H9 (cell line): Measurements from ENCODE around the gene LETMD1. TPM values are rescaled to one million over a fixed set of nuclear protein-coding genes. Genes with fewer than 3 reads are reported as not detected.

ENCODE experiments used
- DNase-seq: peaks from one replicate; pipeline ENCODE4 v3.0.0-alpha.2; 2017
- H2AFZ ChIP-seq: one replicate; pipeline ENCODE4 v1.6.1; 2013; ENCODE audit warnings: mild to moderate bottlenecking, low read length, control low read depth, moderate library complexity
- H2AK5ac ChIP-seq: 2 replicates; pipeline ENCODE4 v1.6.1; 2013; ENCODE audit warnings: low read length, control low read depth, mixed read lengths; ENCODE audit not compliant: insufficient read length
- H2BK120ac ChIP-seq: one replicate; pipeline ENCODE4 v1.6.1; 2013; ENCODE audit warnings: low read depth, mild to moderate bottlenecking, low read length, control low read depth, inconsistent platforms; ENCODE audit not compliant: poor library complexity, severe bottlenecking
- H2BK12ac ChIP-seq: 2 replicates; pipeline ENCODE4 v1.6.1; 2013; ENCODE audit warnings: low read length, control low read depth, mixed read lengths, low read depth; ENCODE audit not compliant: insufficient read length
- H2BK15ac ChIP-seq: 2 replicates; pipeline ENCODE4 v1.6.1; 2013; ENCODE audit warnings: low read depth, low read length, control low read depth
- H2BK20ac ChIP-seq: one replicate; pipeline ENCODE4 v1.6.1; 2013; ENCODE audit warnings: low read depth, mild to moderate bottlenecking, low read length, control low read depth, inconsistent platforms; ENCODE audit not compliant: poor library complexity, severe bottlenecking
- H2BK5ac ChIP-seq: 2 replicates; pipeline ENCODE4 v1.6.1; 2013; ENCODE audit warnings: low read length, control low read depth, mixed read lengths; ENCODE audit not compliant: insufficient read length
- H3K14ac ChIP-seq: 2 replicates; pipeline ENCODE4 v1.6.1; 2013; ENCODE audit warnings: low read length, control low read depth; ENCODE audit not compliant: insufficient read depth
- H3K18ac ChIP-seq: 2 replicates; pipeline ENCODE4 v1.6.1; 2013; ENCODE audit warnings: low read depth, mild to moderate bottlenecking, mixed read lengths, low read length, control low read depth; ENCODE audit not compliant: insufficient read length
- H3K23ac ChIP-seq: 2 replicates; pipeline ENCODE4 v1.6.1; 2013; ENCODE audit warnings: low read length, control low read depth, mixed read lengths, low read depth; ENCODE audit not compliant: insufficient read length
- H3K23me2 ChIP-seq: 2 replicates; pipeline ENCODE4 v1.6.1; 2013; ENCODE audit warnings: low read depth, mild to moderate bottlenecking, mixed read lengths, low read length, control low read depth; ENCODE audit not compliant: insufficient read length, poor library complexity, severe bottlenecking
- H3K27ac ChIP-seq: 2 replicates; pipeline ENCODE4 v1.5.1; 2013; ENCODE audit warnings: low read length, control low read depth, mixed read lengths, low read depth; ENCODE audit not compliant: insufficient read length
- H3K27me3 ChIP-seq: 2 replicates; pipeline ENCODE4 v1.6.1; 2013; ENCODE audit warnings: low read length, control low read depth, inconsistent platforms; ENCODE audit not compliant: insufficient read depth
- H3K4ac ChIP-seq: 2 replicates; pipeline ENCODE4 v1.6.1; 2013; ENCODE audit warnings: low read depth, mild to moderate bottlenecking, control low read depth, inconsistent platforms, low read length, moderate library complexity
- H3K4me1 ChIP-seq: 2 replicates; pipeline ENCODE4 v1.6.1; 2013; ENCODE audit warnings: low read length, control low read depth, inconsistent platforms; ENCODE audit not compliant: insufficient read depth
- H3K4me2 ChIP-seq: 2 replicates; pipeline ENCODE4 v1.6.1; 2013; ENCODE audit warnings: low read length, control low read depth, mixed read lengths; ENCODE audit not compliant: insufficient read length, insufficient read depth
- H3K56ac ChIP-seq: 2 replicates; pipeline ENCODE4 v1.6.1; 2013; ENCODE audit warnings: low read depth, mild to moderate bottlenecking, mixed read lengths, low read length, control low read depth; ENCODE audit not compliant: insufficient read length
- H3K79me1 ChIP-seq: 2 replicates; pipeline ENCODE4 v1.6.1; 2013; ENCODE audit warnings: low read depth, mild to moderate bottlenecking, moderate library complexity, low read length, control low read depth, inconsistent platforms; ENCODE audit not compliant: insufficient read depth, poor library complexity, severe bottlenecking
- H3K79me2 ChIP-seq: 2 replicates; pipeline ENCODE4 v1.6.1; 2013; ENCODE audit warnings: low read length, control low read depth, inconsistent platforms; ENCODE audit not compliant: insufficient read depth
- H3K9ac ChIP-seq: 2 replicates; pipeline ENCODE4 v1.6.1; 2013; ENCODE audit warnings: low read length, control low read depth, mixed read lengths; ENCODE audit not compliant: insufficient read length; ENCODE audit errors: extremely low read depth
- H3K9me3 ChIP-seq: one replicate; pipeline ENCODE4 v1.6.1; 2013; ENCODE audit warnings: low read depth, low read length, inconsistent platforms; ENCODE audit not compliant: control insufficient read depth
- H3T11ph ChIP-seq: one replicate; pipeline ENCODE4 v1.6.1; 2013; ENCODE audit warnings: mild to moderate bottlenecking, low read length, control low read depth, inconsistent platforms
- H4K20me1 ChIP-seq: one replicate; pipeline ENCODE4 v1.6.1; 2013; ENCODE audit not compliant: control insufficient read depth, insufficient read length, insufficient read depth
- H4K5ac ChIP-seq: 2 replicates; pipeline ENCODE4 v1.6.1; 2013; ENCODE audit warnings: low read depth, mild to moderate bottlenecking, mixed read lengths, low read length, control low read depth; ENCODE audit not compliant: insufficient read length
- H4K8ac ChIP-seq: replicated peaks from 2 replicates; pipeline ENCODE4 v1.6.1; 2013; ENCODE audit warnings: low read length, control low read depth, mixed read lengths, low read depth; ENCODE audit not compliant: insufficient read length
- H4K91ac ChIP-seq: 2 replicates; pipeline ENCODE4 v1.6.1; 2013; ENCODE audit warnings: low read depth, mild to moderate bottlenecking, moderate library complexity, mixed read lengths, low read length, control low read depth; ENCODE audit not compliant: insufficient read length
- H3K27ac Mint-ChIP-seq, 3 experiments: 2 replicates in 2 of 3; 3 replicates in 1 of 3; pipeline ENCODE4 v1.8.0; 2020 to 2021; ENCODE audit warnings: mixed read lengths in 3 of 3, mild to moderate bottlenecking in 1 of 3, moderate library complexity in 1 of 3
- H3K27me3 Mint-ChIP-seq: 2 replicates; pipeline ENCODE4 v1.8.0; 2021; ENCODE audit warnings: low read depth, mild to moderate bottlenecking, moderate library complexity, mixed read lengths
- H3K36me3 Mint-ChIP-seq, 3 experiments: 2 replicates in 2 of 3; 3 replicates in 1 of 3; pipeline ENCODE4 v1.8.0; 2020 to 2021; ENCODE audit warnings: low read depth in 3 of 3, mixed read lengths in 3 of 3; ENCODE audit not compliant: insufficient read depth in 1 of 3
- H3K4me1 Mint-ChIP-seq, 2 experiments: 2 replicates each; pipeline ENCODE4 v1.8.0; 2020; ENCODE audit warnings: mixed read lengths in 2 of 2
- H3K4me3 Mint-ChIP-seq, 2 experiments: 2 replicates in 1 of 2; 3 replicates in 1 of 2; pipeline ENCODE4 v1.8.0; 2020 to 2021; ENCODE audit warnings: mild to moderate bottlenecking in 2 of 2, mixed read lengths in 2 of 2, moderate library complexity in 1 of 2
- H3K9me3 Mint-ChIP-seq, 2 experiments: 2 replicates in 1 of 2; 3 replicates in 1 of 2; pipeline ENCODE4 v1.8.0; 2020; ENCODE audit warnings: mild to moderate bottlenecking in 2 of 2, mixed read lengths in 2 of 2, moderate library complexity in 1 of 2
- CTCF ChIP-seq: fragments of 200-600 bp; sonication (generic); conservative IDR thresholded peaks from 3 replicates; pipeline ENCODE4 v1.8.0; 2021; ENCODE audit warnings: antibody characterized with exemption, mild to moderate bottlenecking
- WGBS: extraction: QIAGEN DNeasy Blood & Tissue Kit; methylation state at CpG from one replicate; pipeline ENCODE4 v1.1.7; 2013; ENCODE audit warnings: missing lambda C conversion rate, low lambda C conversion rate, mixed read lengths; ENCODE audit not compliant: insufficient read length; ENCODE audit errors: extremely low coverage; 5-methylcytosine and 5-hydroxymethylcytosine counted together
- total RNA-seq: library from RNA; stranded (reverse); gene quantifications from 2 replicates; pipeline ENCODE4 v1.2.1, GENCODE V29; 2021

LETMD1 gene
- total RNA-seq, 1 experiment from 2014 or later: 34.9 TPM

GRCh38 chr12:51033048-51033447 lies 15.1 kb upstream of the LETMD1 start:
- Histone ChIP-seq H3K4me1 (no peaks in the 10 kb centered on the region), H3K79me1 (no peaks in the 10 kb centered on the region), H3K27me3 (no peaks in the 10 kb centered on the region), H4K8ac (no peak overlapping the region), H3K14ac (no peak overlapping the region), H2BK20ac (no peak overlapping the region), H2BK5ac (no peak overlapping the region), H3K79me2 (no peaks in the 10 kb centered on the region), H3K23ac (no peak overlapping the region), H3K4me2 (no peak overlapping the region), H2AFZ (no peak overlapping the region), H3K27ac (no peak overlapping the region), H4K5ac (no peak overlapping the region), H3K9me3 (no peaks in the 10 kb centered on the region), H4K20me1 (no peaks in the 10 kb centered on the region), H3K4ac (no peak overlapping the region), H3K56ac (no peak overlapping the region), H3K18ac (no peak overlapping the region), H2BK12ac (no peak overlapping the region), H2AK5ac (no peak overlapping the region), H3K23me2 (no peaks in the 10 kb centered on the region), H4K91ac (no peak overlapping the region), H2BK120ac (no peak overlapping the region), H2BK15ac (no peak overlapping the region), H3K9ac (no peak overlapping the region), H3T11ph (no peak overlapping the region)
- no peak overlapping the region for H3K27ac Mint-ChIP-seq
- WGBS: no CpG with 5 or more reads among the region's 2 CpGs
- H3K9me3 Mint-ChIP-seq: no peaks in the 10 kb centered on the region
- H3K27me3 Mint-ChIP-seq: peaks cover 4% of the 10 kb centered on the region
- H3K36me3 Mint-ChIP-seq: no peaks in the 10 kb centered on the region
- no peak for TF ChIP-seq CTCF
- H3K4me1 Mint-ChIP-seq: peaks cover 9% of the 10 kb centered on the region in 2 experiments
- H3K4me3 Mint-ChIP-seq: no peak overlapping the region
- no peak for DNase-seq
